A549 (cell line): ENCODE results near the gene VSIG4. TPM values are rescaled to one million over a fixed set of nuclear protein-coding genes. Genes with fewer than 3 reads are reported as not detected.

ENCODE experiments used
- ATAC-seq, 2 experiments: fragments of 200-7000 bp in 1 of 2; fragments of >200 bp in 1 of 2; cut with Nextera tagmentation in 1 of 2; cut with Tn5 transposase in 1 of 2; 3 replicates each; pipeline versions ENCODE4 v1.8.0 to v1.9.1; 2018 to 2020; ENCODE audit warnings: mild to moderate bottlenecking in 1 of 2, moderate library complexity in 1 of 2
- CTCF ChIA-PET: fragments of 300-600 bp; sonication (Branson Sonifier 250); formaldehyde crosslinking; extraction: SDS; loops from one replicate; lab custom pipeline; 2021; ENCODE audit warnings: antibody characterized with exemption, inconsistent platforms; lab: Yijun Ruan, JAX
- POLR2A ChIA-PET: fragments of 350-600 bp; formaldehyde crosslinking; extraction: SDS; loops from one replicate; lab custom pipeline; 2021; ENCODE audit warnings: antibody characterized with exemption, inconsistent platforms; lab: Yijun Ruan, JAX
- DNase-seq, 2 experiments: peaks; one replicate each; pipeline versions ENCODE4 v3.0.0 to v3.0.0-alpha.2; 2011 to 2016; ENCODE audit warnings: low read depth in 1 of 2, low spot score in 1 of 2
- FAIRE-seq: peaks from 2 replicates; lab custom pipeline; 2011; peaks lifted over from hg19 to GRCh38; lab: Jason Lieb, UNC
- H3K27ac ChIP-seq, 2 experiments: fragments of >200 bp; sonication (Bioruptor Twin); formaldehyde crosslinking; 3 replicates each; pipeline ENCODE4 v1.5.1; 2016 to 2017
- H3K4me1 ChIP-seq: fragments of >200 bp; sonication (Bioruptor Twin); formaldehyde crosslinking; 3 replicates; pipeline ENCODE4 v1.6.1; 2016
- H3K4me2 ChIP-seq: fragments of >200 bp; sonication (Bioruptor Twin); formaldehyde crosslinking; 3 replicates; pipeline ENCODE4 v1.6.1; 2016
- H3K4me3 ChIP-seq: fragments of >200 bp; sonication (Bioruptor Twin); formaldehyde crosslinking; 3 replicates; pipeline ENCODE4 v1.5.1; 2016
- H3K9me3 ChIP-seq: fragments of >200 bp; sonication (Bioruptor Twin); formaldehyde crosslinking; 3 replicates; pipeline ENCODE4 v1.6.1; 2016
- CEBPB ChIP-seq, 2 experiments: fragments of >200 bp in 1 of 2; sonication (Bioruptor Twin) in 1 of 2; formaldehyde crosslinking in 1 of 2; IDR thresholded peaks; 2 replicates each; pipeline ENCODE4 v1.6.1; 2012 to 2016
- CHD4 ChIP-seq: fragments of 200-600 bp; sonication (generic); IDR thresholded peaks from 2 replicates; pipeline ENCODE4 v1.6.1; 2016; ENCODE audit warnings: antibody characterized with exemption, mild to moderate bottlenecking, borderline replicate concordance
- EHF ChIP-seq: fragments of 250-450 bp; sonication (Bioruptor Pico); IDR thresholded peaks from 2 replicates; pipeline ENCODE4 v1.5.0; 2020; ENCODE audit warnings: mild to moderate bottlenecking
- ESRRA ChIP-seq: fragments of 150-350 bp; IDR thresholded peaks from 2 replicates; pipeline ENCODE4 v1.6.1; 2014; ENCODE audit warnings: mild to moderate bottlenecking, low read length, borderline replicate concordance
- FOSL2 ChIP-seq, 2 experiments: fragments of 450-650 bp in 1 of 2; fragments of >200 bp in 1 of 2; sonication (Bioruptor Twin) in 1 of 2; formaldehyde crosslinking; IDR thresholded peaks; 2 replicates each; pipeline versions ENCODE4 v1.5.0 to v1.6.1; 2016 to 2020; ENCODE audit warnings: mild to moderate bottlenecking in 1 of 2, moderate library complexity in 1 of 2
- HOXB13 ChIP-seq: fragments of 250-450 bp; sonication (Bioruptor Pico); IDR thresholded peaks from 2 replicates; pipeline ENCODE4 v1.5.0; 2020; ENCODE audit warnings: low read depth, mild to moderate bottlenecking, moderate library complexity
- HOXB5 ChIP-seq: fragments of 250-450 bp; sonication (Bioruptor Pico); IDR thresholded peaks from 2 replicates; pipeline ENCODE4 v1.5.0; 2020; ENCODE audit warnings: mild to moderate bottlenecking, moderate library complexity
- JUNB ChIP-seq: fragments of >200 bp; sonication (Bioruptor Twin); formaldehyde crosslinking; IDR thresholded peaks from 2 replicates; pipeline ENCODE4 v1.6.1; 2016
- KDM5A ChIP-seq: fragments of 200-600 bp; sonication (generic); IDR thresholded peaks from 2 replicates; pipeline ENCODE4 v1.6.1; 2016; ENCODE audit warnings: antibody characterized with exemption, mild to moderate bottlenecking
- RARB ChIP-seq: fragments of 250-450 bp; sonication (Bioruptor Pico); IDR thresholded peaks from 2 replicates; pipeline ENCODE4 v1.8.0; 2021; ENCODE audit warnings: mild to moderate bottlenecking, moderate library complexity
- RFX5 ChIP-seq: fragments of 450-650 bp; IDR thresholded peaks from 2 replicates; pipeline ENCODE4 v1.7.1; 2014; ENCODE audit warnings: antibody characterized with exemption, mild to moderate bottlenecking, moderate library complexity
- ZNF302 ChIP-seq: fragments of 250-450 bp; sonication (Bioruptor Pico); IDR thresholded peaks from 2 replicates; pipeline ENCODE4 v1.9.0; 2021; ENCODE audit warnings: inconsistent platforms, mild to moderate bottlenecking, moderate library complexity
- ZSCAN20 ChIP-seq: fragments of 250-450 bp; sonication (Bioruptor Pico); IDR thresholded peaks from 2 replicates; pipeline ENCODE4 v1.8.0; 2022; ENCODE audit warnings: mild to moderate bottlenecking, moderate library complexity
- WGBS: methylation state at CpG from one replicate; pipeline ENCODE4 v1.1.6; 2017; ENCODE audit errors: missing lambda C conversion rate; 5-methylcytosine and 5-hydroxymethylcytosine counted together
- polyA plus RNA-seq, 4 experiments: library from polyadenylated mRNA; depleted of rRNA in 3 of 4; stranded (reverse); fragments of >200 nt; fragmentation: RNase III in 1 of 4; extraction: RNeasy Plus Mini Kit Qiagen cat#74134 plus additional on column Dnase treatment in 1 of 4; gene quantifications; 2 replicates in 3 of 4; 3 replicates in 1 of 4; pipeline ENCODE4 v1.2.3, GENCODE V29; 2011 to 2017
- TF ChIP-seq, protein P1 (sequence below): fragments of 250-450 bp; sonication (Bioruptor Pico); IDR thresholded peaks from 2 replicates; pipeline ENCODE4 v1.5.0; 2021; ENCODE audit warnings: mild to moderate bottlenecking, moderate library complexity, borderline replicate concordance
- TF ChIP-seq, protein P2 (sequence below): fragments of 250-450 bp; sonication (Bioruptor Pico); IDR thresholded peaks from 2 replicates; pipeline ENCODE4 v1.5.0; 2020; ENCODE audit warnings: low read depth, mild to moderate bottlenecking, moderate library complexity
- TF ChIP-seq, protein P3 (sequence below): IDR thresholded peaks from 2 replicates; pipeline ENCODE4 v1.6.1; 2012; ENCODE audit warnings: low read depth, borderline replicate concordance
- TF ChIP-seq, protein P4 (sequence below): IDR thresholded peaks from 2 replicates; pipeline ENCODE4 v1.6.1; 2012
- TF ChIP-seq, protein P5 (sequence below): fragments of >200 bp; sonication (Bioruptor Twin); formaldehyde crosslinking; IDR thresholded peaks from 2 replicates; pipeline ENCODE4 v1.6.1; 2016
- TF ChIP-seq, protein P6 (sequence below): fragments of 450-650 bp; IDR thresholded peaks from 2 replicates; pipeline ENCODE4 v1.6.1; 2014; ENCODE audit warnings: antibody characterized with exemption

The VSIG4 gene
- polyA plus RNA-seq, 2 of the 4 experiments (the other 2 are of a cell fraction) = not detected

DNA sequence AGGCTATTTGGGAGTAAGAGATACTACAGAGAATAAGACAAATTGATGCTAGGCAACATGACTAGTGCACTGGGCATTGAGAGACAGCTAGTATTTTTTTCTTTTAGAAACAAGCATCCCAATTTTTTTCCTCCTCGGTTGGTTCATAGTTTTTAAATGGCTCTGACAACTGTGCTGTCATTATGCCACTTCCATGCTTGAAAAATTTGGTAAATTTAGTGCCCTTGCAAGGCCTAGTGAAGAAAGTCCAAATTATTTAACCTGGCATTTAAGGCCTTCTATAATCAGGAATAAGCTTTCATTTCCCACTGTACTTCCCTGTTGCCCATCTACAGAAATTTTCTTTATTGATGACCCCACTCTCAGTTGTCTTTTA, 15.8 kb downstream of the VSIG4 start:
- 0% methylated on average over 1 of the region's 1 CpG for WGBS
- no peaks in the 10 kb centered on the region for H3K9me3 ChIP-seq
- H3K4me1 ChIP-seq = no peaks in the 10 kb centered on the region
- no peak for ATAC-seq
- no peak overlapping the region for H3K4me3 ChIP-seq
- TF ChIP-seq, protein P1, sequence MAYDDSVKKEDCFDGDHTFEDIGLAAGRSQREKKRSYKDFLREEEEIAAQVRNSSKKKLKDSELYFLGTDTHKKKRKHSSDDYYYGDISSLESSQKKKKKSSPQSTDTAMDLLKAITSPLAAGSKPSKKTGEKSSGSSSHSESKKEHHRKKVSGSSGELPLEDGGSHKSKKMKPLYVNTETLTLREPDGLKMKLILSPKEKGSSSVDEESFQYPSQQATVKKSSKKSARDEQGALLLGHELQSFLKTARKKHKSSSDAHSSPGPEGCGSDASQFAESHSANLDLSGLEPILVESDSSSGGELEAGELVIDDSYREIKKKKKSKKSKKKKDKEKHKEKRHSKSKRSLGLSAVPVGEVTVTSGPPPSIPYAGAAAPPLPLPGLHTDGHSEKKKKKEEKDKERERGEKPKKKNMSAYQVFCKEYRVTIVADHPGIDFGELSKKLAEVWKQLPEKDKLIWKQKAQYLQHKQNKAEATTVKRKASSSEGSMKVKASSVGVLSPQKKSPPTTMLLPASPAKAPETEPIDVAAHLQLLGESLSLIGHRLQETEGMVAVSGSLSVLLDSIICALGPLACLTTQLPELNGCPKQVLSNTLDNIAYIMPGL (CRISPR knock-in tag) = no peak
- no peak for DNase-seq
- no peak overlapping the region for H3K4me2 ChIP-seq
- ChIA-PET POLR2A (no interaction called here), CTCF (no interaction called here)
- no peak for FAIRE-seq
- H3K27ac ChIP-seq = no peak overlapping the region

DNA sequence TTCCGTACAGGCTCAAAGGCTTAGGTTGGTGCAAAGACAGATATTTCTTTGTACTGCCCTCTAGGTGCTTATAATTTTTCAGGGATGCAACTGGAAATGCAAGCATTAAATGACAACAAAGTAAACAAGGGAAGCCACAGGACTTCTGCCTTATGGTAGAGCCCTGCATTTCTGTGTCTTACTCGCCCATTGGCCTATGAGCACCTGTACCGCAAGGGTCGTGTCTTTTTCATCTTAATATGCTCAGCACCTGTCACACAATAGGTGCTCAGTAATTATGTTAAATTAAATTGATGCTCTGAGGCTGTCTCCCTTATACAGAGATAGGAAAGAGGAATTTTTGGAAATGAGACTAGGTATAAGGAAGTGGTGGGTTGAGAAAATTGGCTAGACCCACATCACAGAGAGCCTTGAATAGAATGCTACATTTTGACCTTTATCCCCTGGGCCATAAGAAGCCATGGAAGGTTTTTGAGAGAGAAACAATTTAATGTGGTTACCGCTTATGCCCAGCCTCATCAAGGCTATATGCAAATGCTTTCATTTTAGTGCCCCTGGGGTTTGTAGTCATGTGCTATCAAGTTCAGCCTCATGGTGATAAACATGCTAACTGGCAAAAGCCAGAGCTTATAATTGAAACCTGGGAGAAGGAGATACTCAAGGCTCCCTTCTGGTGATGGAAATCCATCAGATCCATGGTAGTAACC, 16.3 kb downstream of the VSIG4 start:
- 51% methylated on average over 4 of the region's 5 CpGs for WGBS
- CTCF ChIA-PET = no interaction called here
- Histone ChIP-seq H3K27ac (no peak overlapping the region), H3K4me1 (no peaks in the 10 kb centered on the region), H3K4me3 (no peak overlapping the region), H3K4me2 (no peak overlapping the region), H3K9me3 (no peaks in the 10 kb centered on the region)
- DNase-seq (no peak), FAIRE-seq (no peak), ATAC-seq (no peak)
- TF ChIP-seq, protein P1 (CRISPR knock-in tag) = no peak
- no peak for TF ChIP-seq FOSL2 (IDR thresholded peaks at IDR 0.05)
- TF ChIP-seq FOSL2 (CRISPR knock-in tag; IDR thresholded peaks at IDR 0.05) = no peak
- no peak for TF ChIP-seq RARB (CRISPR knock-in tag)
- no peak for TF ChIP-seq CHD4
- no peak for TF ChIP-seq KDM5A
- no peak for TF ChIP-seq CEBPB (IDR thresholded peaks at IDR 0.05)
- no peak for TF ChIP-seq ZNF302 (CRISPR knock-in tag)
- no peak for TF ChIP-seq EHF (CRISPR knock-in tag)
- TF ChIP-seq, protein P2, sequence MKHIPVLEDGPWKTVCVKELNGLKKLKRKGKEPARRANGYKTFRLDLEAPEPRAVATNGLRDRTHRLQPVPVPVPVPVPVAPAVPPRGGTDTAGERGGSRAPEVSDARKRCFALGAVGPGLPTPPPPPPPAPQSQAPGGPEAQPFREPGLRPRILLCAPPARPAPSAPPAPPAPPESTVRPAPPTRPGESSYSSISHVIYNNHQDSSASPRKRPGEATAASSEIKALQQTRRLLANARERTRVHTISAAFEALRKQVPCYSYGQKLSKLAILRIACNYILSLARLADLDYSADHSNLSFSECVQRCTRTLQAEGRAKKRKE (CRISPR knock-in tag) = no peak
- TF ChIP-seq, protein P3, sequence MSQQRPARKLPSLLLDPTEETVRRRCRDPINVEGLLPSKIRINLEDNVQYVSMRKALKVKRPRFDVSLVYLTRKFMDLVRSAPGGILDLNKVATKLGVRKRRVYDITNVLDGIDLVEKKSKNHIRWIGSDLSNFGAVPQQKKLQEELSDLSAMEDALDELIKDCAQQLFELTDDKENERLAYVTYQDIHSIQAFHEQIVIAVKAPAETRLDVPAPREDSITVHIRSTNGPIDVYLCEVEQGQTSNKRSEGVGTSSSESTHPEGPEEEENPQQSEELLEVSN = no peak
- no peak for TF ChIP-seq RFX5
- TF ChIP-seq, protein P4, sequence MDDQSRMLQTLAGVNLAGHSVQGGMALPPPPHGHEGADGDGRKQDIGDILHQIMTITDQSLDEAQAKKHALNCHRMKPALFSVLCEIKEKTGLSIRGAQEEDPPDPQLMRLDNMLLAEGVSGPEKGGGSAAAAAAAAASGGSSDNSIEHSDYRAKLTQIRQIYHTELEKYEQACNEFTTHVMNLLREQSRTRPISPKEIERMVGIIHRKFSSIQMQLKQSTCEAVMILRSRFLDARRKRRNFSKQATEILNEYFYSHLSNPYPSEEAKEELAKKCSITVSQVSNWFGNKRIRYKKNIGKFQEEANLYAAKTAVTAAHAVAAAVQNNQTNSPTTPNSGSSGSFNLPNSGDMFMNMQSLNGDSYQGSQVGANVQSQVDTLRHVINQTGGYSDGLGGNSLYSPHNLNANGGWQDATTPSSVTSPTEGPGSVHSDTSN = no peak
- TF ChIP-seq HOXB13 = no peak
- TF ChIP-seq HOXB5 = no peak
- no peak for TF ChIP-seq JUNB
- TF ChIP-seq, protein P5, sequence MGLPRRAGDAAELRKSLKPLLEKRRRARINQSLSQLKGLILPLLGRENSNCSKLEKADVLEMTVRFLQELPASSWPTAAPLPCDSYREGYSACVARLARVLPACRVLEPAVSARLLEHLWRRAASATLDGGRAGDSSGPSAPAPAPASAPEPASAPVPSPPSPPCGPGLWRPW = no peak
- TF ChIP-seq, protein P6, sequence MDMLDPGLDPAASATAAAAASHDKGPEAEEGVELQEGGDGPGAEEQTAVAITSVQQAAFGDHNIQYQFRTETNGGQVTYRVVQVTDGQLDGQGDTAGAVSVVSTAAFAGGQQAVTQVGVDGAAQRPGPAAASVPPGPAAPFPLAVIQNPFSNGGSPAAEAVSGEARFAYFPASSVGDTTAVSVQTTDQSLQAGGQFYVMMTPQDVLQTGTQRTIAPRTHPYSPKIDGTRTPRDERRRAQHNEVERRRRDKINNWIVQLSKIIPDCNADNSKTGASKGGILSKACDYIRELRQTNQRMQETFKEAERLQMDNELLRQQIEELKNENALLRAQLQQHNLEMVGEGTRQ = no peak
- TF ChIP-seq ZSCAN20 (CRISPR knock-in tag) = no peak
- no peak for TF ChIP-seq ESRRA
- POLR2A ChIA-PET = no interaction called here
